H1 (cell line): ENCODE data around the gene GABRB2. TPM values are rescaled to one million over a fixed set of nuclear protein-coding genes. Genes with fewer than 3 reads are reported as not detected.

ENCODE experiments used
- CTCF ChIA-PET: fragments of 300-600 bp; sonication (Branson Sonifier 250); formaldehyde crosslinking; loops from one replicate; lab custom pipeline; 2021; ENCODE audit not compliant: partially characterized antibody; lab: Charles Lee
- POLR2A ChIA-PET: fragments of 300-600 bp; sonication (Branson Sonifier 250); formaldehyde crosslinking; loops from one replicate; lab custom pipeline; 2021; ENCODE audit warnings: inconsistent platforms; ENCODE audit not compliant: partially characterized antibody; lab: Charles Lee
- DNase-seq, 2 experiments: peaks; one replicate each; pipeline versions ENCODE4 v3.0.0 to v3.0.0-alpha.2; 2010 to 2022; ENCODE audit warnings: low spot score in 2 of 2, low read depth in 1 of 2, mixed read lengths in 1 of 2
- FAIRE-seq: peaks from 2 replicates; lab custom pipeline; 2011; peaks lifted over from hg19 to GRCh38; lab: Jason Lieb, UNC
- H2AFZ ChIP-seq: 2 replicates; pipeline ENCODE4 v1.8.1; 2012; ENCODE audit warnings: low read length, inconsistent platforms
- H2AK5ac ChIP-seq: 2 replicates; pipeline ENCODE4 v1.6.1; 2013; ENCODE audit warnings: low read depth, low read length
- H2BK120ac ChIP-seq: replicated peaks from 2 replicates; pipeline ENCODE3; 2013; ENCODE audit warnings: low read depth, low read length, inconsistent platforms
- H2BK12ac ChIP-seq: 2 replicates; pipeline ENCODE4 v1.6.1; 2013; ENCODE audit warnings: low read depth, low read length
- H2BK15ac ChIP-seq: 2 replicates; pipeline ENCODE4 v1.6.1; 2013; ENCODE audit warnings: low read length
- H2BK20ac ChIP-seq: 2 replicates; pipeline ENCODE4 v1.6.1; 2013; ENCODE audit warnings: low read length
- H2BK5ac ChIP-seq: 2 replicates; pipeline ENCODE4 v1.6.1; 2013; ENCODE audit warnings: low read depth, low read length
- H3K14ac ChIP-seq: 2 replicates; pipeline ENCODE4 v1.6.1; 2013; ENCODE audit warnings: inconsistent platforms; ENCODE audit not compliant: insufficient read length
- H3K18ac ChIP-seq: 2 replicates; pipeline ENCODE4 v1.6.1; 2013; ENCODE audit warnings: low read length; ENCODE audit errors: extremely low read depth
- H3K23ac ChIP-seq: 2 replicates; pipeline ENCODE4 v1.6.1; 2013; ENCODE audit warnings: inconsistent platforms; ENCODE audit not compliant: insufficient read length
- H3K23me2 ChIP-seq: 2 replicates; pipeline ENCODE4 v1.6.1; 2013; ENCODE audit warnings: low read depth, low read length
- H3K27ac ChIP-seq: 2 replicates; pipeline ENCODE4 v1.6.1; 2011; ENCODE audit warnings: low read depth, low read length, inconsistent platforms
- H3K27me3 ChIP-seq, 4 experiments: replicated peaks in 1 of 4; 1 replicate in 1 of 4; 2 replicates in 3 of 4; pipeline versions ENCODE4 v1.6.1 to v1.8.1; 2011 to 2013; ENCODE audit warnings: low read length in 3 of 4, mild to moderate bottlenecking in 3 of 4, inconsistent platforms in 2 of 4, mixed read lengths in 2 of 4, moderate library complexity in 1 of 4; ENCODE audit not compliant: control insufficient read depth in 3 of 4, insufficient read depth in 3 of 4; ENCODE audit errors: extremely low read depth in 1 of 4
- H3K36me3 ChIP-seq, 4 experiments: 2 replicates each; pipeline versions ENCODE4 v1.6.1 to v1.8.1; 2011 to 2013; ENCODE audit warnings: mild to moderate bottlenecking in 4 of 4, low read length in 3 of 4, moderate library complexity in 2 of 4, control low read depth in 1 of 4, inconsistent platforms in 1 of 4; ENCODE audit not compliant: insufficient read depth in 4 of 4, control insufficient read depth in 2 of 4
- H3K4ac ChIP-seq: replicated peaks from 2 replicates; pipeline ENCODE3; 2013; ENCODE audit warnings: low read length, low read depth, mixed read lengths, inconsistent platforms; ENCODE audit not compliant: insufficient read length
- H3K4me1 ChIP-seq, 4 experiments: replicated peaks in 1 of 4; 1 replicate in 1 of 4; 2 replicates in 3 of 4; pipeline versions ENCODE4 v1.6.1 to v1.8.1; 2011 to 2013; ENCODE audit warnings: low read length in 3 of 4, inconsistent platforms in 2 of 4, mixed read lengths in 1 of 4; ENCODE audit not compliant: insufficient read depth in 4 of 4, control insufficient read depth in 3 of 4
- H3K4me2 ChIP-seq, 2 experiments: 2 replicates each; pipeline versions ENCODE4 v1.6.1 to v1.8.1; 2011 to 2013; ENCODE audit warnings: low read depth in 2 of 2, low read length in 2 of 2, control low read depth in 1 of 2, inconsistent platforms in 1 of 2, mild to moderate bottlenecking in 1 of 2; ENCODE audit not compliant: insufficient read depth in 1 of 2
- H3K4me3 ChIP-seq, 4 experiments: fragments of 200-600, 300-600 bp in 1 of 4; sonication (generic), shearing (Covaris generic), sonication (Bioruptor Twin) in 1 of 4; 2 replicates each; pipeline versions ENCODE4 v1.5.1 to v1.8.1; 2011 to 2016; ENCODE audit warnings: low read length in 4 of 4, low read depth in 3 of 4, control low read depth in 2 of 4, inconsistent platforms in 2 of 4, mild to moderate bottlenecking in 2 of 4, mixed read lengths in 1 of 4, moderate library complexity in 1 of 4; ENCODE audit not compliant: insufficient read depth in 2 of 4; ENCODE audit errors: extremely low read depth in 1 of 4
- H3K56ac ChIP-seq: replicated peaks from 2 replicates; pipeline ENCODE3; 2013; ENCODE audit warnings: low read depth, mild to moderate bottlenecking, mixed read lengths, low read length, inconsistent platforms; ENCODE audit not compliant: insufficient read length
- H3K79me1 ChIP-seq: 2 replicates; pipeline ENCODE4 v1.6.1; 2013; ENCODE audit warnings: low read depth, low read length, control low read depth
- H3K79me2 ChIP-seq, 2 experiments: 2 replicates each; pipeline versions ENCODE4 v1.6.1 to v1.8.1; 2012 to 2013; ENCODE audit warnings: low read length in 2 of 2, mild to moderate bottlenecking in 2 of 2, inconsistent platforms in 1 of 2; ENCODE audit not compliant: insufficient read depth in 2 of 2, control insufficient read depth in 1 of 2
- H3K9ac ChIP-seq, 4 experiments: replicated peaks in 1 of 4; 1 replicate in 1 of 4; 2 replicates in 3 of 4; pipeline versions ENCODE4 v1.6.1 to v1.8.1; 2011 to 2013; ENCODE audit warnings: low read depth in 3 of 4, low read length in 3 of 4, control low read depth in 2 of 4, mild to moderate bottlenecking in 2 of 4, moderate library complexity in 2 of 4, inconsistent platforms in 1 of 4; ENCODE audit errors: extremely low read depth in 1 of 4
- H3K9me3 ChIP-seq, 2 experiments: 2 replicates each; pipeline versions ENCODE4 v1.6.1 to v1.8.1; 2012 to 2013; ENCODE audit warnings: mild to moderate bottlenecking in 2 of 2, moderate library complexity in 2 of 2, control low read depth in 1 of 2, inconsistent platforms in 1 of 2, low read depth in 1 of 2, low read length in 1 of 2, mixed read lengths in 1 of 2; ENCODE audit not compliant: insufficient read depth in 2 of 2
- H4K20me1 ChIP-seq, 2 experiments: replicated peaks in 1 of 2; 2 replicates each; pipeline versions ENCODE3 to v1.8.1; 2011 to 2013; ENCODE audit warnings: inconsistent platforms in 2 of 2, low read length in 2 of 2, mild to moderate bottlenecking in 1 of 2; ENCODE audit not compliant: insufficient read depth in 2 of 2, control insufficient read depth in 1 of 2
- H4K5ac ChIP-seq: 2 replicates; pipeline ENCODE4 v1.6.1; 2013; ENCODE audit warnings: low read length, low read depth, mixed read lengths, inconsistent platforms; ENCODE audit not compliant: insufficient read length
- H4K8ac ChIP-seq: 2 replicates; pipeline ENCODE4 v1.8.0; 2013; ENCODE audit warnings: mild to moderate bottlenecking, moderate library complexity, low read length, inconsistent platforms; ENCODE audit not compliant: insufficient read depth; ENCODE audit errors: extremely low read depth
- H4K91ac ChIP-seq: replicated peaks from 2 replicates; pipeline ENCODE3; 2013; ENCODE audit warnings: low read length, mixed read lengths, inconsistent platforms; ENCODE audit not compliant: insufficient read length
- CEBPB ChIP-seq: IDR thresholded peaks from 2 replicates; pipeline ENCODE4 v1.6.1; 2012; ENCODE audit warnings: low read depth, low read length
- CTCF ChIP-seq, 3 experiments: IDR thresholded peaks; 1 replicate in 2 of 3; 2 replicates in 1 of 3; pipeline versions ENCODE4 v1.5.1 to v1.6.1; 2011; ENCODE audit warnings: low read length in 3 of 3, mild to moderate bottlenecking in 3 of 3, inconsistent platforms in 2 of 3, low read depth in 1 of 3, moderate library complexity in 1 of 3; ENCODE audit not compliant: insufficient read depth in 1 of 3; ENCODE audit errors: control extremely low read depth in 1 of 3
- HDAC2 ChIP-seq, 2 experiments: fragments of 300-600 bp in 1 of 2; sonication (generic) in 1 of 2; IDR thresholded peaks; 2 replicates each; pipeline ENCODE4 v1.6.1; 2011 to 2012; ENCODE audit warnings: low read depth in 2 of 2, low read length in 2 of 2, mild to moderate bottlenecking in 2 of 2, moderate library complexity in 2 of 2, borderline replicate concordance in 1 of 2, inconsistent platforms in 1 of 2
- JUND ChIP-seq: IDR thresholded peaks from 2 replicates; pipeline ENCODE4 v1.6.1; 2011; ENCODE audit warnings: mild to moderate bottlenecking, improper control_type of control experiment, low read length
- KDM1A ChIP-seq: fragments of 200-600, 300-600 bp; sonication (generic); IDR thresholded peaks from 2 replicates; pipeline ENCODE4 v1.7.1; 2016; ENCODE audit warnings: mild to moderate bottlenecking, low read length, borderline replicate concordance
- MAX ChIP-seq: IDR thresholded peaks from 2 replicates; pipeline ENCODE4 v1.6.1; 2012; ENCODE audit warnings: inconsistent platforms
- NRF1 ChIP-seq: IDR thresholded peaks from 2 replicates; pipeline ENCODE4 v1.6.1; 2011; ENCODE audit warnings: mild to moderate bottlenecking, low read depth, low read length, improper control_type of control experiment
- SIN3A ChIP-seq, 2 experiments: IDR thresholded peaks in 1 of 2; conservative IDR thresholded peaks in 1 of 2; 2 replicates each; pipeline ENCODE4 v1.6.1; 2011 to 2012; ENCODE audit warnings: low read length in 2 of 2, improper control_type of control experiment in 1 of 2, low read depth in 1 of 2, mild to moderate bottlenecking in 1 of 2
- SP2 ChIP-seq: IDR thresholded peaks from 2 replicates; pipeline ENCODE4 v1.6.1; 2012; ENCODE audit warnings: mild to moderate bottlenecking, low read length, inconsistent platforms
- SUZ12 ChIP-seq: fragments of 200-600 bp; sonication (generic); IDR thresholded peaks from 2 replicates; pipeline ENCODE4 v1.6.1; 2012; ENCODE audit warnings: mild to moderate bottlenecking, inconsistent platforms, low read length, moderate library complexity, mixed read lengths
- TAF1 ChIP-seq: IDR thresholded peaks from 2 replicates; pipeline ENCODE4 v1.6.1; 2011; ENCODE audit warnings: mild to moderate bottlenecking, low read depth, low read length
- TEAD4 ChIP-seq: IDR thresholded peaks from 2 replicates; pipeline ENCODE4 v1.6.1; 2012; ENCODE audit warnings: low read depth, low read length, inconsistent platforms, mixed read lengths
- polyA plus RNA-seq, 7 experiments: library from polyadenylated mRNA; depleted of rRNA in 3 of 7; stranded (reverse) in 5 of 7; unstranded in 2 of 7; fragments of >200 nt in 5 of 7; fragments of 200-250 nt in 2 of 7; gene quantifications; 1 replicate in 5 of 7; 2 replicates in 1 of 7; 4 replicates in 1 of 7; pipeline versions ENCODE4 v1.2.1 to v1.2.3, GENCODE V29; 2011 to 2013; ENCODE audit warnings: missing spikeins in 2 of 7, mixed read lengths in 2 of 7
- total RNA-seq: library from RNA; stranded (reverse); fragmentation: NEBNext Ultra II Directional; extraction: Animal tissue kit (Norgen Biotek cat#: 25700); gene quantifications from 2 replicates; pipeline ENCODE4 v1.2.1, GENCODE V29; 2021

The GABRB2 gene
- total and polyA plus RNA-seq, 2 of the 8 experiments (the other 6 are each of a cell fraction or from before 2014, with no cell fraction given): 0.54 to 1.9 TPM

GRCh38 chr5:161411156-161411555 lies 135.4 kb downstream of the GABRB2 start:
- Histone ChIP-seq H4K20me1 (no peaks in the 10 kb centered on the region), H3K36me3 (no peaks in the 10 kb centered on the region), H3K23ac (no peak overlapping the region), H2BK12ac (no peak overlapping the region), H4K8ac (no peak overlapping the region), H3K79me2 (no peaks in the 10 kb centered on the region), H3K23me2 (no peaks in the 10 kb centered on the region; the same call in 1 of the 2 replicates), H3K4me3 (no peak overlapping the region), H3K56ac (no peak overlapping the region), H3K79me1 (no peaks in the 10 kb centered on the region), H3K9ac (no peak overlapping the region), H3K4me1 (no peaks in the 10 kb centered on the region), H2AK5ac (no peak overlapping the region)
- ChIA-PET POLR2A (no interaction called here), CTCF (no interaction called here)
- DNase-seq: no peak
- FAIRE-seq: no peak
- TF ChIP-seq JUND (no peak), TEAD4 (no peak), TAF1 (no peak), HDAC2 (IDR thresholded peaks at IDR 0.05; ENCODE audit: borderline replicate concordance in 1 of 2, low read depth in 2 of 2, low read length in 2 of 2) (no peak), MAX (no peak), SIN3A (conservative IDR thresholded peaks at IDR 0.05 in 1 of 2, IDR thresholded peaks at IDR 0.05 in 1 of 2; ENCODE audit: low read depth in 1 of 2, low read length in 2 of 2) (no peak), KDM1A (no peak), SP2 (no peak), SUZ12 (no peak), CTCF (IDR thresholded peaks at IDR 0.05; ENCODE audit: control extremely low read depth in 1 of 3, insufficient read depth in 1 of 3, low read depth in 1 of 3, low read length in 3 of 3) (no peak), NRF1 (no peak), CEBPB (no peak)
- TF ChIP-seq, all 59 proteins: peak for 0
- Histone ChIP-seq H2BK20ac (no peak overlapping the region), H2BK5ac (no peak overlapping the region), H2BK120ac (no peak overlapping the region), H3K27ac (no peak overlapping the region), H2AFZ (no peak overlapping the region), H4K91ac (no peak overlapping the region), H3K18ac (no peak overlapping the region), H3K4me2 (no peak overlapping the region), H3K9me3 (no peaks in the 10 kb centered on the region), H3K14ac (no peak overlapping the region), H3K27me3 (no peaks in the 10 kb centered on the region), H4K5ac (no peak overlapping the region), H2BK15ac (no peak overlapping the region), H3K4ac (no peak overlapping the region)
